Activated T-cell treated with anti-CD3 and anti-CD28 coated beads, Interleukin-2, amount 50 U/mL, for 1 hour (primary cell): ENCODE data around the gene CXCL3.
A peak's percentile ranks its signal among the peaks of the same experiment; 100 is the strongest.
"Not testable (repeated sequence)": the region's sequence is repeated elsewhere in the genome, so short reads cannot be mapped to it uniquely, and the experiment has no call there.

Source experiments
- DNase-seq: peaks from one replicate; pipeline ENCODE4 v3.0.0-alpha.2; 2020

CXCL3 gene

GRCh38 chr4:74038425-74039314 lies at the start of gene CXCL3:
Gene CXCL3 (minus strand): TSS chr4:74038689. CDS start chr4:74038611, 78 bp downstream.
- peak; percentile 18 for DNase-seq

DNA sequence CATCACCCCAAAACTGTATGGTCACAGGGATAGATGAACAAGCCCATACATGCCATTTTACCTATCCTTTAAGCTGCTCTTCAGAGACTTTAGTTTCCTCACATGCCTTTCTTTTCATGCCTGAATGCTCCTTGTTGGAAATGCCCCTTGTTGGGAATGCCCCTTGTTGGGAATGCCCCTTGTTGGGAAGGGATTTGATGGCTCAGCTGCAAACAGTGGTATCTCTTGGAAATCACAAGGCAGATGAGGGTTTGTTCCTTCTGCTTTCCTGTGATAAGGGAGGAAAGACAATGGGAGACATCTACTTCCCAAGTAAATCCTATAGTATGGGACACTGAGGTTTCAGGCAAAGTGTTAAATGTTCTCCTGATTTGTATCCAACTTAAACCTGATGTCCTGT lies 49.0 kb upstream of the CXCL3 start:
- no peak for DNase-seq

DNA sequence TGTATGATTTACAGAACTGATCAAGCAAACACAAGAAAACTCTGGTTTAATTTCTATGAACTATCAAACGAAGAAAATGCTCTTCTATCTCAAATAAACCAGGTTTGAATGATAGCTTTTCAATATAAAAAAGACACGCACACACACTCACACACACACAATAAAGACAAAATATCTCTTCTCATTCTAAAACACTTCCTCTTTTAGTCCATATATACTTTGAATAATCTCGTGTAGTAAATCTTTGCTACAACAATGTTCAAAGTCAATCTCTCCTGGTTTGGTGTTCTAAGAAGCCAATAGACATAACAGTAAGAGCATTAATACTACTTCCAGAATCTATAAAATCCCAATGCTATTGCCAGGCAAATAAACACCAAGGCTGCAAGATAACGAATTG lies 47.2 kb upstream of the CXCL3 start:
- no peak for DNase-seq

DNA sequence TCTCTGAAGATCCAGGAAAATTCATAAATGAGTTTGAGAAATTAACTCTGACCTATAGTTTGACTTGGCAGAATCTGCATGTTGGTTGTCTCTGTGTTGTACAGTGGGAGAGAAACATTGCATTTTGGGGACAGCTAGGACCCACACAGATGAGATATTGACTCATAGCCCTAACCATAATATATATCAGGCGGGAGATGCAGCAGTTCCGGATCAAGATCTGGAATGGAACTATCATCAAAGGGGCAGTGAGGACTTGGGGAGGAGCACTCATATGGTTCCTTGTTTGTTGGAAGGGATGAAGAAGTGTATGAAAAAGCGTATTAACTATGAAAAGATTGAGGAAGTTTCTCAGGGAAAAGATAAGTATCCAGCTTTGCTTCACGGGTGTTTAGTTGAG lies 46.5 kb upstream of the CXCL3 start:
- DNase-seq, result no peak

GRCh38 chr4:74083546-74083945 lies 45.1 kb upstream of the CXCL3 start:
- DNase-seq, result no peak

GRCh38 chr4:74081035-74081434 lies 42.5 kb upstream of the CXCL3 start:
- no peak for DNase-seq

DNA sequence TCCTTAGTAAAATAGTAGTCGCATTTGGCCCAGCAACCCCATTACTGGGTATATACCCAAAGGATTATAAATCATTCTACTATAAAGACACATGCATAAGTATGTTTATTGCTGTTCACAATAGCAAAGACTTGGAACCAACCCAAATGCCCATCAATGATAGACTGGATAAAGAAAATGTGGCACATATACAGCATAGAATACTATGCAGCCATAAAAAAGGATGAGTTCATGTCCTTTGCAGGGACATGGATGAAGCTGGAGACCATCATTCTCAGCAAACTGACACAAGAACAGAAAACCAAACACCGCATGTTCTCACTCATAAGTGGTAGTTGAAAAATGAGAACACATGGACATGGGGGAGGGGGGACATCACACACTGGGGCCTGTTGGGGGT lies 41.9 kb upstream of the CXCL3 start:
- not testable (repeated sequence) for DNase-seq

DNA sequence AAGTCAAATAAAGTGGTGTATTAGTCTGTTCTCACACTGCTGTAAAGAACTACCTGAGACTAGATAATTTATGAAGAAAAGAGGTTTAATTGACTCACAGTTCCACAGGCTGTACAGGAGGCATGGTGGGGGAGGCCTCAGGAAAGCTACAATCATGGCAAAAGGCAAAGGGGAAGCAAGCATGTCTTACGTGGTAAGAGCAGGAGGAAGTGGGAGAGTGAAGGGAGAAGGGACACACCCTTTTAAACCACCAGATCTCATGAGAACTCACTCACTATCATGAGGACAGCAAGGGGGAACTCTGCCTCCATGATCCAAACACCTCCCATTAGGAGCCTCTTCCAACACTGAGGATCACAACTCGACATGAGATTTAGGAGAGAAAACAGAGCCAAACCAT lies 40.5 kb upstream of the CXCL3 start:
- not testable (repeated sequence) for DNase-seq

GRCh38 chr4:74073358-74073757 lies 34.9 kb upstream of the CXCL3 start:
- no peak for DNase-seq

DNA sequence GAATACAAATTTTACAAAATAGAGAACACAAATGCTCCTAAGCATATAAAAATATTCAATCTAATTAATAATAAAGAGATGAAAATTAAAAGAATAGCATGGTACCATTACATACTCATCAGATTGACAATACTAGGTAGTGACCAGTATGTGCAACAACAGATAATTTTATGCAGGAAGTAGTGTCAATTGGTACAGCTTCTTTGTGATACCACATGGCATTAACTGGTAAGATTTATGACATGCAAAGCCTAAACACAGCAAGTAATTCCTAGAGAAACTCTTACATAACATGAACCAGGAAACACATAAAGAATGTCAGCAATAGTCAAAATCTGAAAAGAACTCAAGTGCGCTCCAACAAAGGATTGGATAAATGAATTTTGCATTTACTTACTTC lies 34.2 kb upstream of the CXCL3 start:
- no peak for DNase-seq

DNA sequence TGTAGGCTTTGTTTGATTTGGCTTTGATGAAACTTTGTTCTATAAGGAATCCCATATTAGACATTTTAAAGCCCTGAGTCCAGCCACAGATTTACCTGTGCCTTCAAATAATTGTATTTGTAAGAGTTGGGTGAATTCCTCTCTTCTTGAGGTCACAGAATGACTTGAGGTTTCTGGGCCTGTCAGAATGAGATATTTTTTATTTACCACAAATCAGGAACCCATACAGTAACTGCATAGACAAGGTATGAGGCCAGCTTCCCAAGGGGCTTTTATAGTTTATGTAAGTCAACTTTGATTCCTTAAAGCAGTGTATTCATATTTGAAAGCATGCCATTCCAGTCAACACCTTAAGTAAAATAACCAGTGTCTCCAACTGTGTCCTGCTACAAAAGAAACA lies 29.1 kb upstream of the CXCL3 start:
- no peak for DNase-seq

GRCh38 chr4:74066232-74066631 lies 27.7 kb upstream of the CXCL3 start:
- no peak for DNase-seq

DNA sequence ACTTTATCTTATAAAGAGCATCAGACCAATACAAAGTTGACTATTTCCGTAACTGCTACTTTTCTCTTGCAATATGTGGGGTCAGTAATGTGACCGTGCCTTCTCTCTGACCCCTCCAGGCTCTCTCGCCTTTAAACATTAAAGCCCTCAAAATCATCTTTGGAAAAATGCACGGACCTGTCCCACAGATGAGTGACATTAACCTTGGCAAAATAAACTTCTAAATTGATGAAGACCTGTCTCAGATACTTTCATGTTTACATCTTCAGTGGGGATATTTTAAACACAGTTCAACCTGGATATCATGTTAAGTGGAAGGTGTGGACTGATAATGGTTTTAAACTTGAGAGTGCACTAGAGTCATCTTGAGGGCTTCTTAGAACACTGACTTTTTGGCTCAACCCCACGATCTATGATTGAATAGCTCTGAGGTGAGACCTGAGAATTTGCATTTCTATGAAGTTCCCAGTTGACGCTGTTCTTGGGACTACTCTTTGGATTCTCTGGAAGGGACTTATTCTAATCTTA lies 26.7 kb upstream of the CXCL3 start:
- no peak for DNase-seq

DNA sequence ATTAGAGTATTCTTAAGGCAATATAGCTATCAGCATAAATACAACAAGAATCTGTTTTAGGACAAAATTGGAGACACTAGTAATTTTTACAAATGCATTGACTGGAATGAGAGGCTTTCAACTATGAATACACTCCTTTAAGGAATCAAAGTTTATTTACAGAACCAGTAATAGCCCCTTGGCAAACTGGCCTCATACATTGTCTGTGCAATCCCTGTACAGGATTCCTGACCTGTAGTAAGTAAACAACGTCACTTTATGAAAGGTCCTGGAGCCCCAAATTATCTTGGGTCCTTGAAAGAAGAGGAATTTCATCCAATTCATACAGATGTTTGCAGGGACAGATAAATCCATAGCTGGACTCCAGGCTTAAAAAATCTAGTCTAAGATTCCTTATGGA lies 25.4 kb upstream of the CXCL3 start:
- DNase-seq, result no peak

- DNase-seq, result no peak
Measured at GRCh38 chr4:74062953-74063352, 24.5 kb upstream of the CXCL3 start.

- DNase-seq, result no peak
Measured at GRCh38 chr4:74061430-74061829, 22.9 kb upstream of the CXCL3 start.

- DNase-seq, result no peak
Measured at GRCh38 chr4:74059161-74059829, 20.8 kb upstream of the CXCL3 start.

DNA sequence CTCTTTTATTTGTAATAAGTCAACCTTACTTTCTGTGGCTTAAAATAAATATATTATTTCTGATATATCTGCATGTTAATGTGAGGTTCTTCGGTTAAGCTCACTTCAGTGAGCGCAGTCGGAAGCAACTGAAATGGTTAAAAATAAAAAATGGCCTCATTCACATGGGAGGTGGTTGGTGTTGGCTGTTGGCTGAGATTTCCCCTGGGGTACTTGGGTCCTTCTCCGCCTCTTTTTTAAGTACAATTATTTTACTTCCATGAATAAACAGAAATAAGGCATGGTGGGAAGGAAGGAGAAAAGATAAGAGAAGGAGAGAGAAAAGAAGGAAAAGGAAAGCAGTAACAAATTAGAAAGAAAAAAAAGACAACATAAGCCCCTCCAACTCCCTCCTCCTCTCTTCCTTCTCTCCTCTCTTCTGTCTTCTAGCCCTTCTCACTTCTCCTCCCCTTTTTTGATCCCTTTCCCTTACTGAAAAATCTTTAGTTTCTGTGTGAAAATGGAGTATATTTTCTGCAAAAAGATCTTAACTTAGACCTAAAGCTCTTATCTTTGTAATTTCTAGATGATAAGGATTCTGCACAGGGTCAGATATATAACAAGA lies 19.7 kb upstream of the CXCL3 start:
- no peak for DNase-seq

DNA sequence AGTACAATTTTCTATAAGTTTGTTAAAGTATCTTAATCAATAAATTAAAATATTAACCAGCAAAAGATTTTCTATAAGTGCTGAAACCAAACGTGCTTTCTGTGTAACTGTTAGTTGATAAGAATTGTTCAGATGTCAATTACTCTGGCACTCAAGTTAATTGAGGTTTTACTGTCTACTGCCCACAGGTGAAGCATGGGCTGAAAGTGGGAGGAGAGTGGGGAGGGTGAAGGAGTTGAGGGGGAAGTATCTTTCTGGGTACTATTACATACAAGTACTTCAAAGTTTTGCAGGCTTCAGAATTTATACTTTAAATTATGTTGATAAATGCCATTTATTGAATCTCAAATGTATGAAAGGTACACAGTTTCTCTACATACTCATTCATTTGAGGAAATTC lies 19.1 kb upstream of the CXCL3 start:
- DNase-seq, result no peak

GRCh38 chr4:74056858-74057562 lies 18.5 kb upstream of the CXCL3 start:
- no peak for DNase-seq

DNA sequence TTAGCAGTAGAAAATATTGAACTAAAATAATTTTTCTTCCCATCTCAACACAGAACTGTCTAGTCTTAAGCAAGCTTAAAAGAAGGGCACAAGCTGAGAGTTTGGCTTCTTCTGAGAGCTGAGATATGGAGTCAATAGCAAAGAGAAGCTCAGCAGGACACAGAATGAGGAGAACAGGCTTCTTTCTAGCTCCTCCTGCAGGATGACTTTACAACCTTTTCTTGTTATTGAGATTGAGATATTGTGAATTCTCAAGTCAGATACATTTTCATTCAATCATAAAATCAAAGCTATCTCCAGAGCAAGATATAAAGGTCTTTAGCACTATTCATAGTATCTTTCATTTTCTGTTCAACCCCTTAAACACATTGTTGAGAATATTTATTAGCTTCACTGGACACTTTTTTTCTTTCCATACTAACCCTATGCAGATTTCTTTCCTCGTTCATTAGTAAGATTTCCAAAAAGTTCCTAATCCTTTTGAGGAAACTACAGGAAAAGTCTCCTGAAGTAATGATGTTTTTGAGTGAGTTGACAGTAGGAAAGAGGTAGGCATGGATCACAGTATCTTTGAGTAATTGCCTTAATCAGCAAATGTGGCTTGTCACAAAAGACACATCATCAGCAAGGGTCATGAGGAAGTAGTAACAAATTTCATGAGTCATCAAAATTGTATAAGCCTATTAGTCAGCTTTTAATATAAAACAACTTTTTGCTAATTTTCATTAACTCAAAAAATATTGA lies 17.8 kb upstream of the CXCL3 start:
- no peak for DNase-seq

DNA sequence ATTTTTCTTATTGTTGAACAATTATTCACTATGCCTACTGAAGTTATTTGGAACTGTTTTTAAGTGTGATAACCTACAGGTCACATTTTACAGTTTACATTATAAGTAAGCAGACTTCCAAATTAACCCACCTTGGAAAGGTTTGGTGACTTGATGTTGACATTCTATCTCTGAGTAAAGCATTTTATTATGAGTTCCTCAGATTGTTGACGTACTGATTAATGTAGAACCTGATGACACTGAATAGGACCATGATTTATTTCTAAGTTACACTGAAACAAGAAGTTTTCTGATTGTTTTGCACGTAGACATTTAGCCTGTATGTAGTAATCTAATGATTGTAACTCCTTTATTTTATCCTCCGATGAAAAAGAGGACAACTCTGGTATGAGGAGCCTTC lies 17.0 kb upstream of the CXCL3 start:
- no peak for DNase-seq
